Brain microvascular endothelial cell (primary cell): Measurements from ENCODE around the gene ATP1A2.
A peak's percentile ranks its signal among the peaks of the same experiment; 100 is the strongest.

Source experiments
- DNase-seq: peaks from one replicate; pipeline ENCODE4 v3.0.0-alpha.2; 2020
- H3K27ac ChIP-seq: fragments of 250-450 bp; sonication (Bioruptor Pico); 2 replicates; pipeline ENCODE4 v1.5.1; 2020; ENCODE audit warnings: mild to moderate bottlenecking, moderate library complexity
- H3K27me3 ChIP-seq: fragments of 250-450 bp; sonication (Bioruptor Pico); replicated peaks from 2 replicates; pipeline ENCODE4 v1.5.1; 2020; ENCODE audit warnings: mild to moderate bottlenecking
- H3K36me3 ChIP-seq: fragments of 250-450 bp; sonication (Bioruptor Pico); replicated peaks from 2 replicates; pipeline ENCODE4 v1.5.1; 2020; ENCODE audit warnings: mild to moderate bottlenecking
- H3K4me3 ChIP-seq: 2 replicates; pipeline ENCODE4 v1.5.1; 2011; ENCODE audit warnings: low read depth, mild to moderate bottlenecking, control low read depth, low read length, moderate library complexity
- in situ Hi-C: cut with HindIII; loops from 2 replicates; pipeline ENCODE4 v1.10.0; 2017; ENCODE audit warnings: low sequenced_read_pairs, low pct_ligation_motif_present
- TF ChIP-seq, protein P1 (sequence below): IDR thresholded peaks from 2 replicates; pipeline ENCODE4 v1.5.1; 2011; ENCODE audit warnings: low read depth, mild to moderate bottlenecking, moderate library complexity, low read length, control low read depth, inconsistent platforms; ENCODE audit errors: missing control alignments

Gene ATP1A2

DNA sequence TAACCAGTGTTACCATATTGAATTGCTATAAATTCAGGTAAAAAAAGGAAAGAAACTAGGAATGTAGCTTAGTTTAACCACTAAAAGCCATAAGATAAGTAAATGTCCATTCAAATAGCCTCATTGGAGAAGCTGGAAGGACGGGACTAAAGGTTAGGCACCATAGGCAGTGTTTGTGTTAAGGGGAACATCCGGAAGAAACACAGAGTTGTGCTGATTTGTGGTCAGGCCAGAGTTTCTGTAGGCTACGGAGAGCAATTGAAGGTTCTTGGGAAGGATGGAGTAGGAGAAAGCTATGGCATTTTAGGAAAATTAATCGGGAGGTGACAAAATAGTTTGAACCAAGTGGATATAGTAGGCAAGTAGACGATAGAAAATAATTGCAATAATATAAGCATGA, 44.3 kb upstream of the ATP1A2 start:
- DNase-seq: no peak
- peaks cover 23% of the 10 kb centered on the region for H3K27me3 ChIP-seq
- no peaks in the 10 kb centered on the region for H3K36me3 ChIP-seq
- TF ChIP-seq, protein P1, sequence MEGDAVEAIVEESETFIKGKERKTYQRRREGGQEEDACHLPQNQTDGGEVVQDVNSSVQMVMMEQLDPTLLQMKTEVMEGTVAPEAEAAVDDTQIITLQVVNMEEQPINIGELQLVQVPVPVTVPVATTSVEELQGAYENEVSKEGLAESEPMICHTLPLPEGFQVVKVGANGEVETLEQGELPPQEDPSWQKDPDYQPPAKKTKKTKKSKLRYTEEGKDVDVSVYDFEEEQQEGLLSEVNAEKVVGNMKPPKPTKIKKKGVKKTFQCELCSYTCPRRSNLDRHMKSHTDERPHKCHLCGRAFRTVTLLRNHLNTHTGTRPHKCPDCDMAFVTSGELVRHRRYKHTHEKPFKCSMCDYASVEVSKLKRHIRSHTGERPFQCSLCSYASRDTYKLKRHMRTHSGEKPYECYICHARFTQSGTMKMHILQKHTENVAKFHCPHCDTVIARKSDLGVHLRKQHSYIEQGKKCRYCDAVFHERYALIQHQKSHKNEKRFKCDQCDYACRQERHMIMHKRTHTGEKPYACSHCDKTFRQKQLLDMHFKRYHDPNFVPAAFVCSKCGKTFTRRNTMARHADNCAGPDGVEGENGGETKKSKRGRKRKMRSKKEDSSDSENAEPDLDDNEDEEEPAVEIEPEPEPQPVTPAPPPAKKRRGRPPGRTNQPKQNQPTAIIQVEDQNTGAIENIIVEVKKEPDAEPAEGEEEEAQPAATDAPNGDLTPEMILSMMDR: no peak
- H3K27ac ChIP-seq: no peak overlapping the region
- H3K4me3 ChIP-seq: no peak overlapping the region
- in situ Hi-C loops: no loop called here

- no peak overlapping the region for H3K4me3 ChIP-seq
- no peak overlapping the region for H3K27ac ChIP-seq
- DNase-seq: no peak
- TF ChIP-seq, protein P1: no peak
- peaks cover 23% of the 10 kb centered on the region for H3K27me3 ChIP-seq
- in situ Hi-C loops: no loop called here
- H3K36me3 ChIP-seq: no peaks in the 10 kb centered on the region
Observed at GRCh38 chr1:160074865-160075264, 40.7 kb upstream of the ATP1A2 start.

DNA sequence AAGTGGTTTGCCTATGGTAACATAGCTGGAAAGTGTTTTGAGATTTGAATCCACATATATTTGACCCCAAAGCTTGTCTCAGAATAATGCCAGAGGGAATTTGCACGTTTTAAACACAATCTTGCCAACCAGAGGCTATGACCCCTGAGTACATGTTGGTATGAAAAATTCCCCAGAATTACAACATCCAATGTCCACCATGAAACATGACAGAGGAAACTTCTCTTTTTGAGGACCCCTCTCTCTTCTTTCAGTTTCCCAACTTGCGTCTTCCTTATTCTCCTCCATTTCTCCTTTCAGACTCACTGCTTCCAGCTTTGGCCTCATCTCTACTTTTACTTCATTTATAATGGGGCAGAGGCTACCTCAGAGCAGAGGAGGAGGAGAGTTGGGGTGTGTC, 39.7 kb upstream of the ATP1A2 start:
- in situ Hi-C loops: no loop called here
- no peak overlapping the region for H3K4me3 ChIP-seq
- no peak overlapping the region for H3K27ac ChIP-seq
- peaks cover 29% of the 10 kb centered on the region for H3K27me3 ChIP-seq
- DNase-seq: no peak
- TF ChIP-seq, protein P1: no peak
- no peaks in the 10 kb centered on the region for H3K36me3 ChIP-seq

DNA sequence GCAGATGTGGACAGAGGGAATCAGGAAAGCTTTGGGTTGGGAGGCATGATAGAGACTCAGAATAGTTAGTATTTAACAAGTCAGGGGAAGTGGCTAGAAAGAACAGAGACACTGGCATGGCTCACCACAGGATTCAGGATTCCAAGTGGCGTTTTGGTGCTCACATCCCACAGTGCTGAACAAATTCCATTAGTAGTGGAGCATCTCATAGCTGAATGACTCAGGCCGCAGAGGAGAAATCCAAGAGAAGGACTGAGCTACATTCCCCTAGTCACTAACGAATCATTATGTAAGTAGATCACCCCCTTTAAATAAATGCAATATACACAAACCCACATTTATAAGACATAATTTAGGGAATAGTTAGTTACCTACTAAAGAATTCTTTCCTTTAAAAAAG, 39.3 kb upstream of the ATP1A2 start:
- peaks cover 29% of the 10 kb centered on the region for H3K27me3 ChIP-seq
- no peak overlapping the region for H3K4me3 ChIP-seq
- in situ Hi-C loops: no loop called here
- TF ChIP-seq, protein P1: no peak
- no peak for DNase-seq
- no peak overlapping the region for H3K27ac ChIP-seq
- no peaks in the 10 kb centered on the region for H3K36me3 ChIP-seq

DNA sequence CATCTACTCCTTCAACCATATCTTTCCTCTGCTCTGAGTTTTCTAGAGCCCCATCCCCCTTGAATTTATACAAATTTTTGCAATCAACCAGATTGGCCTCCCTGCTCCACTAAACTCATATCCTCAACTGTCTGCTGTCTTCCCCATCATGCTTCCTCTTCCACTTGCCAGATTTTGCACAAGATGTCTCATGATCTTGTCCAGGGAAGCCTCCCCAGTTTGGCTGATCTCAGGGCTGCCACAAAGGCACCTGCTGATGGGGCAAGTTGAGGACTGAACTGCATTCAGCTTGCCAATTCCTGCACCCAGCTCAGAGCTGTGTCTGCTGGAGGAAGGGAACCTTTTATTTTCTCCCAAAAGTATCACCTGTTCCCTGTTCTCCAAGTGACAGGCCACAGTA, 38.1 kb upstream of the ATP1A2 start:
- TF ChIP-seq, protein P1: no peak

DNA sequence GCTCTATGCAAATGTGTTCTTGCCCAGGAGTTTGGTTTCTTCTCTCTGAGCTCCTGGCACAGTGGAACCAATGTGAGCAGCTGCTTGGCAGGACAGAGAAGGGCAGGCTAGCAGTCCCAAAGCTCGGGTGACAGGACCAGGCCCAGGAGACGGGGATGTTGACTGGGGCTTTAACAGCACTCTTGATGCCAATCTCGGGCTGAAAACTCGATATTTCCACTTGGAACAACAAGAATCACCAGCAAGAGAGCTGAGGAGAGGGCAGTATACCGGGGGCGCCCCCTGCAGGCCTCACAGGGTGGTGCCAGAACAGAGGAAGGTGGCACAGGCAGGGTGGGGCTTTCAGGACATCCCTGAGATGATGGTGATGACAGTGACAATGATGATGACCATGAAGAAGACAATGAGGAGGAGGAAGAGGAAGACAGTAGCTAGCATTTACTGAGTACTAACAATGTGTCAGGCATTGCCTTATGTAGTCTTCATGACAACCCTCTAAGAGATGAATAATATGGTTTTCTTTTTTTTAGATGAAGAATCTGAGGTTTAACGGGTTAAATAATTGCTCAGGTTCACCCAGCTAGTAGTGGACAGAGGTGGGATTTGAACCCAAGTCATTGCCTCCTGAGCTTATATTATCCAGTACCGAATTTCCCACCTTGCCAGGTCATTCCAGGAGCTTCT, 36.9 kb upstream of the ATP1A2 start:
- H3K27ac ChIP-seq: no peak overlapping the region
- peaks cover 46% of the 10 kb centered on the region for H3K27me3 ChIP-seq
- no peaks in the 10 kb centered on the region for H3K36me3 ChIP-seq
- TF ChIP-seq, protein P1: peak; percentile 89
- no peak overlapping the region for H3K4me3 ChIP-seq
- in situ Hi-C loops: no loop called here
- peak; percentile 38 for DNase-seq

More for the DNA sequence above, 38.1 kb upstream of the ATP1A2 start:
- Histone ChIP-seq H3K36me3 (no peaks in the 10 kb centered on the region), H3K4me3 (no peak overlapping the region), H3K27me3 (peaks cover 34% of the 10 kb centered on the region), H3K27ac (no peak overlapping the region)
- in situ Hi-C loops: no loop called here
- DNase-seq: no peak
